Endothelial cell of umbilical vein (primary cell): Measurements from ENCODE around the gene PTBP2. TPM values are rescaled to one million over a fixed set of nuclear protein-coding genes. Genes with fewer than 3 reads are reported as not detected.

ENCODE experiments used
- BruUV-seq: library from RNA; stranded (reverse); fragments of 400-500 nt; replicated peaks from 2 replicates; lab custom pipeline; 2021; lab: Mats Ljungman, UMichigan
- CTCF ChIA-PET: fragments of 300-600, 350-600 bp; sonication (Branson Sonifier 250); formaldehyde crosslinking; loops from one replicate; lab custom pipeline; 2021; ENCODE audit warnings: antibody characterized with exemption, inconsistent platforms; lab: Charles Lee
- POLR2A ChIA-PET: fragments of 300-600, 350-600 bp; sonication (Branson Sonifier 250); formaldehyde crosslinking; loops from one replicate; lab custom pipeline; 2021; ENCODE audit warnings: antibody characterized with exemption, inconsistent platforms; lab: Charles Lee
- DNase-seq: peaks from one replicate; pipeline ENCODE4 v3.0.0-alpha.2; 2011; ENCODE audit warnings: low read depth, low spot score
- FAIRE-seq: peaks from 2 replicates; lab custom pipeline; 2011; peaks lifted over from hg19 to GRCh38; lab: Jason Lieb, UNC
- H2AFZ ChIP-seq: 2 replicates; pipeline ENCODE4 v1.6.0; 2012; ENCODE audit warnings: low read depth, low read length, control low read depth, inconsistent platforms
- H3K27ac ChIP-seq: 2 replicates; pipeline ENCODE4 v1.5.1; 2011; ENCODE audit warnings: low read depth, mild to moderate bottlenecking, control low read depth, low read length, moderate library complexity; ENCODE audit not compliant: insufficient read depth
- H3K27me3 ChIP-seq, 2 experiments: 2 replicates each; pipeline versions ENCODE4 v1.6.0 to v1.6.1; 2011; ENCODE audit warnings: low read length in 2 of 2, mixed read lengths in 1 of 2; ENCODE audit not compliant: control insufficient read depth in 2 of 2, insufficient read depth in 2 of 2
- H3K36me3 ChIP-seq, 2 experiments: 2 replicates in 1 of 2; 3 replicates in 1 of 2; pipeline ENCODE4 v1.5.1; 2011; ENCODE audit warnings: low read length in 2 of 2, mild to moderate bottlenecking in 1 of 2, moderate library complexity in 1 of 2; ENCODE audit not compliant: control insufficient read depth in 2 of 2, insufficient read depth in 2 of 2; ENCODE audit errors: extremely low read depth in 1 of 2
- H3K4me1 ChIP-seq: 3 replicates; pipeline ENCODE4 v1.5.1; 2011; ENCODE audit warnings: mild to moderate bottlenecking, low read length; ENCODE audit not compliant: control insufficient read depth, insufficient read depth; ENCODE audit errors: extremely low read depth
- H3K4me2 ChIP-seq: 2 replicates; pipeline ENCODE4 v1.6.1; 2011; ENCODE audit warnings: low read length, control low read depth, mixed read lengths; ENCODE audit not compliant: insufficient read depth
- H3K4me3 ChIP-seq, 3 experiments: fragments of 200-600 bp in 1 of 3; sonication (generic), shearing (Covaris generic) in 1 of 3; replicated peaks in 1 of 3; 2 replicates each; pipeline ENCODE4 v1.5.1; 2011 to 2016; ENCODE audit warnings: control low read depth in 3 of 3, low read length in 3 of 3, mild to moderate bottlenecking in 2 of 3, inconsistent platforms in 1 of 3, low read depth in 1 of 3, moderate library complexity in 1 of 3; ENCODE audit not compliant: insufficient read depth in 1 of 3
- H3K79me2 ChIP-seq: 2 replicates; pipeline ENCODE4 v1.6.0; 2012; ENCODE audit warnings: low read length, inconsistent platforms; ENCODE audit not compliant: control insufficient read depth, insufficient read depth
- H3K9ac ChIP-seq: replicated peaks from 2 replicates; pipeline ENCODE3; 2011; ENCODE audit warnings: low read length, control low read depth; ENCODE audit not compliant: insufficient read depth; ENCODE audit errors: extremely low read depth
- H3K9me1 ChIP-seq: replicated peaks from 3 replicates; pipeline ENCODE4 v1.6.0; 2011; ENCODE audit warnings: mild to moderate bottlenecking, low read length; ENCODE audit not compliant: control insufficient read depth, insufficient read depth; ENCODE audit errors: extremely low read depth
- H3K9me3 ChIP-seq: replicated peaks from 2 replicates; pipeline ENCODE4 v1.5.1; 2012; ENCODE audit warnings: low read length, inconsistent platforms; ENCODE audit not compliant: control insufficient read depth, insufficient read depth
- H4K20me1 ChIP-seq: replicated peaks from 2 replicates; pipeline ENCODE3; 2011; ENCODE audit warnings: mild to moderate bottlenecking, low read length; ENCODE audit not compliant: control insufficient read depth, insufficient read depth; ENCODE audit errors: extremely low read depth
- EZH2 ChIP-seq: IDR thresholded peaks from 2 replicates; pipeline ENCODE4 v1.6.1; 2012; ENCODE audit warnings: borderline replicate concordance, low read depth, mild to moderate bottlenecking, moderate library complexity, low read length, inconsistent platforms; ENCODE audit not compliant: severe bottlenecking
- FOS ChIP-seq: IDR thresholded peaks from 2 replicates; pipeline ENCODE4 v1.6.1; 2011; ENCODE audit warnings: mild to moderate bottlenecking, low read length, moderate library complexity, borderline replicate concordance; ENCODE audit not compliant: insufficient read depth
- GATA2 ChIP-seq: IDR thresholded peaks from 2 replicates; pipeline ENCODE4 v1.7.0; 2011; ENCODE audit warnings: low read depth, mild to moderate bottlenecking, moderate library complexity, mixed read lengths, low read length; ENCODE audit not compliant: insufficient read length, insufficient read depth
- JUN ChIP-seq: IDR thresholded peaks from 2 replicates; pipeline ENCODE4 v1.6.1; 2011; ENCODE audit warnings: borderline replicate concordance, low read depth; ENCODE audit not compliant: insufficient read length, insufficient read depth
- MYC ChIP-seq: IDR thresholded peaks from one replicate; pipeline ENCODE4 v1.6.1; 2011; ENCODE audit warnings: mild to moderate bottlenecking, low read depth, low read length
- POLR2A ChIP-seq: IDR thresholded peaks from 2 replicates; pipeline ENCODE4 v1.6.1; 2012; ENCODE audit warnings: low read depth, mild to moderate bottlenecking, control low read depth, low read length
- POLR2AphosphoS5 ChIP-seq: IDR thresholded peaks from 2 replicates; pipeline ENCODE4 v1.6.1; 2012; ENCODE audit warnings: low read depth, mild to moderate bottlenecking, control low read depth, low read length, moderate library complexity; ENCODE audit not compliant: insufficient read depth
- dilution Hi-C: fragments of 300-500 bp; cut with MboI; formaldehyde crosslinking; loops from one replicate; pipeline ENCODE4 v1.15.0; 2019; ENCODE audit warnings: low sequenced_read_pairs; ENCODE audit not compliant: extremely low pct_ligation_motif_present
- intact Hi-C: fragments of 100-400 bp; cut with micrococcal nuclease; formaldehyde crosslinking; loops from one replicate; pipeline ENCODE4 v1.10.0; 2022
- polyA plus RNA-seq, 4 experiments: library from polyadenylated mRNA; depleted of rRNA in 3 of 4; stranded (reverse) in 3 of 4; unstranded in 1 of 4; fragments of >200 nt; gene quantifications; 2 replicates each; pipeline versions ENCODE4 v1.2.1 to v1.2.3, GENCODE V29; 2011 to 2012; ENCODE audit warnings: missing spikeins in 1 of 4
- total RNA-seq: library from RNA; stranded (reverse); gene quantifications from 2 replicates; pipeline ENCODE4 v1.2.3, GENCODE V29; 2021
- TF ChIP-seq, protein P1 (sequence below), 2 donors: IDR thresholded peaks; 1 replicate in 1 of 2; 2 replicates in 1 of 2; pipeline ENCODE4 v1.5.1; 2011; ENCODE audit warnings: low read length in 2 of 2, mild to moderate bottlenecking in 2 of 2, moderate library complexity in 2 of 2, control low read depth in 1 of 2, inconsistent platforms in 1 of 2, low read depth in 1 of 2; ENCODE audit not compliant: insufficient read depth in 1 of 2; ENCODE audit errors: extremely low read depth in 1 of 2
- TF ChIP-seq, protein P2 (sequence below): IDR thresholded peaks from 2 replicates; pipeline ENCODE4 v1.6.1; 2011; ENCODE audit not compliant: insufficient read depth, insufficient read length

Gene PTBP2
- total and polyA plus RNA-seq, 2 donors (not counting 3 experiments of a cell fraction or from before 2014, with no cell fraction given), result 7.7 to 27.0 TPM

DNA sequence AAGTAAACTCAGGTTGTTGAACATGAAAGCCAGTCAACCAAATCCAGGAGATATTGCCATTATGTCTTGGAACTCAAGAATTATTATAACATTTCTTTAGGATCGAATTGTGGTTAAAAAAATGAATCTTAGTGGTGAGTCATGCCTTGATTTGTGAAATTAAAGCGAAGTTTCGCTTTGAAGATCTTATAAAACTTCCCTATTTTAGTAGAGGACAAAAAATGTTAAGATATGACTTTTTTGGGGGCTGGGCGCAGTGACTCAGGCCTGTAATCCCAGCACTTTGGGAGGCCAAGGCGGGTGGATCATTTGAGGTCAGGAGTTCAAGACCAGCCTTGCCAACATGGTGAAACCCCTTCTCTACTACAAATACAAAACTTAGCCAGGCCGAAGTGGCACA is 39.5 kb upstream of the PTBP2 start:
- no peak for DNase-seq
- no peaks in the 10 kb centered on the region for H3K79me2 ChIP-seq
- H3K4me2 ChIP-seq, result no peak overlapping the region
- H3K27me3 ChIP-seq, result no peaks in the 10 kb centered on the region
- no peaks in the 10 kb centered on the region for H4K20me1 ChIP-seq
- H3K4me3 ChIP-seq, result no peak overlapping the region
- no peak overlapping the region for H3K9ac ChIP-seq
- ChIA-PET POLR2A (no interaction called here), CTCF (no interaction called here)
- dilution Hi-C loops (no loop called here), intact Hi-C loops (no loop called here)
- no TSS peak for BruUV-seq
- H3K9me3 ChIP-seq, result no peaks in the 10 kb centered on the region
- no peaks in the 10 kb centered on the region for H3K36me3 ChIP-seq
- TF ChIP-seq, protein P1, sequence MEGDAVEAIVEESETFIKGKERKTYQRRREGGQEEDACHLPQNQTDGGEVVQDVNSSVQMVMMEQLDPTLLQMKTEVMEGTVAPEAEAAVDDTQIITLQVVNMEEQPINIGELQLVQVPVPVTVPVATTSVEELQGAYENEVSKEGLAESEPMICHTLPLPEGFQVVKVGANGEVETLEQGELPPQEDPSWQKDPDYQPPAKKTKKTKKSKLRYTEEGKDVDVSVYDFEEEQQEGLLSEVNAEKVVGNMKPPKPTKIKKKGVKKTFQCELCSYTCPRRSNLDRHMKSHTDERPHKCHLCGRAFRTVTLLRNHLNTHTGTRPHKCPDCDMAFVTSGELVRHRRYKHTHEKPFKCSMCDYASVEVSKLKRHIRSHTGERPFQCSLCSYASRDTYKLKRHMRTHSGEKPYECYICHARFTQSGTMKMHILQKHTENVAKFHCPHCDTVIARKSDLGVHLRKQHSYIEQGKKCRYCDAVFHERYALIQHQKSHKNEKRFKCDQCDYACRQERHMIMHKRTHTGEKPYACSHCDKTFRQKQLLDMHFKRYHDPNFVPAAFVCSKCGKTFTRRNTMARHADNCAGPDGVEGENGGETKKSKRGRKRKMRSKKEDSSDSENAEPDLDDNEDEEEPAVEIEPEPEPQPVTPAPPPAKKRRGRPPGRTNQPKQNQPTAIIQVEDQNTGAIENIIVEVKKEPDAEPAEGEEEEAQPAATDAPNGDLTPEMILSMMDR (IDR thresholded peaks at IDR 0.05; ENCODE audit: extremely low read depth in 1 of 2, insufficient read depth in 1 of 2, low read depth in 1 of 2, low read length in 2 of 2), result no peak
- TF ChIP-seq FOS (no peak), POLR2AphosphoS5 (no peak), EZH2 (no peak), MYC (no peak), POLR2A (no peak), JUN (no peak), GATA2 (no peak)
- TF ChIP-seq, protein P2, sequence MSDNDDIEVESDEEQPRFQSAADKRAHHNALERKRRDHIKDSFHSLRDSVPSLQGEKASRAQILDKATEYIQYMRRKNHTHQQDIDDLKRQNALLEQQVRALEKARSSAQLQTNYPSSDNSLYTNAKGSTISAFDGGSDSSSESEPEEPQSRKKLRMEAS, result no peak
- H2AFZ ChIP-seq, result no peak overlapping the region
- H3K9me1 ChIP-seq, result no peaks in the 10 kb centered on the region
- H3K27ac ChIP-seq, result no peak overlapping the region
- H3K4me1 ChIP-seq, result no peaks in the 10 kb centered on the region
- FAIRE-seq, result no peak
